Mucosa of stomach (tissue), 1 donor: ENCODE results near the gene ASZ1.

Experiments used
- H3K27me3 ChIP-seq: one replicate; pipeline ENCODE4 v1.7.0; 2013; ENCODE audit warnings: mild to moderate bottlenecking, low read length; ENCODE audit not compliant: control insufficient read depth, insufficient read depth
- H3K36me3 ChIP-seq: one replicate; pipeline ENCODE4 v1.7.0; 2013; ENCODE audit warnings: low read length; ENCODE audit not compliant: control insufficient read depth, insufficient read depth
- H3K4me1 ChIP-seq: one replicate; pipeline ENCODE4 v1.7.0; 2013; ENCODE audit warnings: mild to moderate bottlenecking, low read length; ENCODE audit not compliant: control insufficient read depth, insufficient read depth
- H3K4me3 ChIP-seq: one replicate; pipeline ENCODE4 v1.7.0; 2013; ENCODE audit warnings: low read length
- H3K9ac ChIP-seq: one replicate; pipeline ENCODE4 v1.7.0; 2013; ENCODE audit warnings: mild to moderate bottlenecking, low read length, moderate library complexity
- H3K9me3 ChIP-seq: one replicate; pipeline ENCODE4 v1.7.0; 2013; ENCODE audit warnings: mild to moderate bottlenecking, low read length, moderate library complexity; ENCODE audit not compliant: control insufficient read depth
- donor health status: Pancreatic carcinoma.

The ASZ1 gene

GRCh38 chr7:117364339-117365080 lies 62.8 kb downstream of the ASZ1 start:
- no peaks in the 10 kb centered on the region for H3K36me3 ChIP-seq
- H3K9ac ChIP-seq, result no peak overlapping the region

GRCh38 chr7:117362294-117362888 lies 64.9 kb downstream of the ASZ1 start:
- Histone ChIP-seq H3K27me3 (no peaks in the 10 kb centered on the region), H3K4me1 (no peaks in the 10 kb centered on the region), H3K36me3 (no peaks in the 10 kb centered on the region), H3K9me3 (no peaks in the 10 kb centered on the region), H3K9ac (no peak overlapping the region), H3K4me3 (no peak overlapping the region)

More at GRCh38 chr7:117364339-117365080, 62.8 kb downstream of the ASZ1 start:
- no peaks in the 10 kb centered on the region for H3K27me3 ChIP-seq
- H3K4me3 ChIP-seq, result no peak overlapping the region
- no peaks in the 10 kb centered on the region for H3K4me1 ChIP-seq
- H3K9me3 ChIP-seq, result no peaks in the 10 kb centered on the region

- Histone ChIP-seq H3K9ac (no peak overlapping the region), H3K27me3 (no peaks in the 10 kb centered on the region), H3K4me3 (no peak overlapping the region), H3K4me1 (no peaks in the 10 kb centered on the region), H3K36me3 (no peaks in the 10 kb centered on the region), H3K9me3 (no peaks in the 10 kb centered on the region)
These were observed 77.3 kb downstream of the ASZ1 start for GRCh38 chr7:117350027-117350426.

GRCh38 chr7:117349570-117349969 lies 77.7 kb downstream of the ASZ1 start:
- Histone ChIP-seq H3K9ac (no peak overlapping the region), H3K36me3 (no peaks in the 10 kb centered on the region), H3K4me3 (no peak overlapping the region), H3K4me1 (no peaks in the 10 kb centered on the region), H3K27me3 (no peaks in the 10 kb centered on the region), H3K9me3 (no peaks in the 10 kb centered on the region)

GRCh38 chr7:117347962-117348672 lies 79.2 kb downstream of the ASZ1 start:
- Histone ChIP-seq H3K9ac (no peak overlapping the region), H3K4me1 (no peaks in the 10 kb centered on the region), H3K36me3 (no peaks in the 10 kb centered on the region), H3K27me3 (no peaks in the 10 kb centered on the region), H3K9me3 (no peaks in the 10 kb centered on the region), H3K4me3 (no peak overlapping the region)

GRCh38 chr7:117347480-117347879 lies 79.8 kb downstream of the ASZ1 start:
- H3K9ac ChIP-seq, result no peak overlapping the region

GRCh38 chr7:117346161-117346560 lies 81.1 kb downstream of the ASZ1 start:
- no peak overlapping the region for H3K4me3 ChIP-seq
- H3K36me3 ChIP-seq, result no peaks in the 10 kb centered on the region

More at GRCh38 chr7:117347480-117347879, 79.8 kb downstream of the ASZ1 start:
- no peaks in the 10 kb centered on the region for H3K4me1 ChIP-seq
- no peak overlapping the region for H3K4me3 ChIP-seq
- no peaks in the 10 kb centered on the region for H3K36me3 ChIP-seq
- H3K27me3 ChIP-seq, result no peaks in the 10 kb centered on the region
- H3K9me3 ChIP-seq, result no peaks in the 10 kb centered on the region

GRCh38 chr7:117338020-117338419 lies 89.3 kb downstream of the ASZ1 start:
- H3K9me3 ChIP-seq, result no peaks in the 10 kb centered on the region
- no peaks in the 10 kb centered on the region for H3K36me3 ChIP-seq
- no peak overlapping the region for H3K9ac ChIP-seq
- no peaks in the 10 kb centered on the region for H3K4me1 ChIP-seq
- H3K27me3 ChIP-seq, result no peaks in the 10 kb centered on the region
- no peak overlapping the region for H3K4me3 ChIP-seq

More at GRCh38 chr7:117346161-117346560, 81.1 kb downstream of the ASZ1 start:
- H3K27me3 ChIP-seq, result no peaks in the 10 kb centered on the region
- no peak overlapping the region for H3K9ac ChIP-seq
- H3K9me3 ChIP-seq, result no peaks in the 10 kb centered on the region
- no peaks in the 10 kb centered on the region for H3K4me1 ChIP-seq

- Histone ChIP-seq H3K9ac (no peak overlapping the region), H3K36me3 (no peaks in the 10 kb centered on the region), H3K27me3 (peaks cover 4% of the 10 kb centered on the region), H3K4me3 (no peak overlapping the region), H3K9me3 (no peaks in the 10 kb centered on the region), H3K4me1 (no peaks in the 10 kb centered on the region)
These were observed 94.1 kb downstream of the ASZ1 start for GRCh38 chr7:117333168-117333567.

- H3K9me3 ChIP-seq, result no peaks in the 10 kb centered on the region
- peaks cover 4% of the 10 kb centered on the region for H3K27me3 ChIP-seq
- no peak overlapping the region for H3K9ac ChIP-seq
- H3K36me3 ChIP-seq, result no peaks in the 10 kb centered on the region
- H3K4me1 ChIP-seq, result no peaks in the 10 kb centered on the region
- H3K4me3 ChIP-seq, result no peak overlapping the region
These were observed 95.3 kb downstream of the ASZ1 start for GRCh38 chr7:117332031-117332430.

GRCh38 chr7:117325836-117326235 lies 101.5 kb downstream of the ASZ1 start:
- H3K36me3 ChIP-seq, result no peaks in the 10 kb centered on the region
- H3K4me1 ChIP-seq, result peaks cover 5% of the 10 kb centered on the region
- H3K27me3 ChIP-seq, result peaks cover 43% of the 10 kb centered on the region

GRCh38 chr7:117324960-117325359 lies 102.3 kb downstream of the ASZ1 start:
- Histone ChIP-seq H3K9me3 (no peaks in the 10 kb centered on the region), H3K4me1 (peaks cover 5% of the 10 kb centered on the region), H3K36me3 (no peaks in the 10 kb centered on the region), H3K9ac (no peak overlapping the region), H3K4me3 (no peak overlapping the region), H3K27me3 (peaks cover 50% of the 10 kb centered on the region)

More at GRCh38 chr7:117325836-117326235, 101.5 kb downstream of the ASZ1 start:
- no peak overlapping the region for H3K9ac ChIP-seq
- no peak overlapping the region for H3K4me3 ChIP-seq
- no peaks in the 10 kb centered on the region for H3K9me3 ChIP-seq
